HG03064 (cell line): Measurements from ENCODE around the gene ANKFN1.

Experiments
- ATAC-seq: cut with Tn5 transposase; IDR thresholded peaks from one replicate; pipeline ENCODE4 v1.9.1; 2021; ENCODE audit warnings: low read depth; ENCODE audit not compliant: unreplicated experiment

ANKFN1 gene

GRCh38 chr17:56481659-56482058, 328.4 kb downstream of the ANKFN1 start:
- no peak for ATAC-seq

- ATAC-seq, result no peak
Observed at GRCh38 chr17:56482229-56482628, 329.0 kb downstream of the ANKFN1 start.

- no peak for ATAC-seq
Observed at GRCh38 chr17:56486732-56487131, 333.5 kb downstream of the ANKFN1 start.

GRCh38 chr17:56488800-56489199, 335.5 kb downstream of the ANKFN1 start:
- no peak for ATAC-seq

- no peak for ATAC-seq
Observed at GRCh38 chr17:56489980-56490379, 336.7 kb downstream of the ANKFN1 start.

GRCh38 chr17:56495556-56495955, 342.3 kb downstream of the ANKFN1 start:
- no peak for ATAC-seq

- ATAC-seq, result no peak
Observed at GRCh38 chr17:56497132-56497531, 343.9 kb downstream of the ANKFN1 start.

- ATAC-seq, result no peak
Observed at GRCh38 chr17:56499799-56500388, 346.6 kb downstream of the ANKFN1 start.

GRCh38 chr17:56502120-56502654, 348.9 kb downstream of the ANKFN1 start:
- ATAC-seq, result no peak

- no peak for ATAC-seq
Observed at GRCh38 chr17:56505154-56505756, 352.0 kb downstream of the ANKFN1 start.

- ATAC-seq, result no peak
Observed at GRCh38 chr17:56506349-56506748, 353.1 kb downstream of the ANKFN1 start.

- ATAC-seq, result no peak
Observed at GRCh38 chr17:56510554-56511342, 357.5 kb downstream of the ANKFN1 start.

- ATAC-seq, result no peak
Observed at GRCh38 chr17:56514264-56514663, 361.0 kb downstream of the ANKFN1 start.

GRCh38 chr17:56514899-56515298, 361.6 kb downstream of the ANKFN1 start:
- ATAC-seq, result no peak

- no peak for ATAC-seq
Observed at GRCh38 chr17:56521414-56522141, 368.3 kb downstream of the ANKFN1 start.

- no peak for ATAC-seq
Observed at GRCh38 chr17:56523042-56523441, 369.8 kb downstream of the ANKFN1 start.

GRCh38 chr17:56528696-56529095, 375.4 kb downstream of the ANKFN1 start:
- ATAC-seq, result no peak

GRCh38 chr17:56532926-56533325, 379.7 kb downstream of the ANKFN1 start:
- ATAC-seq, result no peak

GRCh38 chr17:56536766-56537165, 383.5 kb downstream of the ANKFN1 start:
- no peak for ATAC-seq

GRCh38 chr17:56540836-56541235, 387.6 kb downstream of the ANKFN1 start:
- ATAC-seq, result no peak

GRCh38 chr17:56543280-56543679, 390.0 kb downstream of the ANKFN1 start:
- ATAC-seq, result no peak
